Mucosa of descending colon (tissue), 3 donors: Measurements from ENCODE around the gene SAFB. TPM values are rescaled to one million over a fixed set of nuclear protein-coding genes. Genes with fewer than 3 reads are reported as not detected.

Experiments used
- ATAC-seq: fragments of 200-7000 bp; cut with Tn5 transposase; one replicate; pipeline ENCODE4 v1.9.1; 2020; ENCODE audit warnings: mild to moderate bottlenecking, moderate library complexity
- DNase-seq, 3 donors: peaks; one replicate each; pipeline ENCODE4 v3.0.0-alpha.2; 2020
- H3K36me3 ChIP-seq: fragments of 200-600 bp; one replicate; pipeline ENCODE4 v1.8.0; 2021; ENCODE audit warnings: low read depth, mild to moderate bottlenecking
- H3K4me1 ChIP-seq: fragments of 200-600 bp; one replicate; pipeline ENCODE4 v1.8.0; 2021; ENCODE audit warnings: low read depth, mild to moderate bottlenecking
- H3K4me3 ChIP-seq: fragments of 200-600 bp; one replicate; pipeline ENCODE4 v1.8.0; 2021; ENCODE audit warnings: mild to moderate bottlenecking
- H3K9me3 ChIP-seq: fragments of 200-600 bp; one replicate; pipeline ENCODE4 v1.8.0; 2021; ENCODE audit warnings: mild to moderate bottlenecking
- intact Hi-C, 2 donors: fragments of 100-400 bp; cut with DNase I in 1 of 2; cut with micrococcal nuclease in 1 of 2; formaldehyde crosslinking; loops; one replicate each; pipeline versions ENCODE4 v1.11.0 to v1.11.1; 2022; cut with DNase I, micrococcal nuclease
- total RNA-seq, 3 donors: library from RNA; stranded (reverse); fragmentation: NEBNext Ultra II Directional in 2 of 3; extraction: Animal tissue kit (Norgen Biotek cat#: 25700) in 2 of 3; gene quantifications; one replicate each; pipeline versions ENCODE4 v1.2.1 to v1.2.4, GENCODE V29; 2021 to 2023
- TF ChIP-seq, protein P1 (sequence below): fragments of 200-600 bp; IDR thresholded peaks from one replicate; pipeline ENCODE4 v1.8.0; 2022; ENCODE audit warnings: antibody characterized with exemption, mild to moderate bottlenecking
- donor health status: DM: no; HTN: no; CAD: no; lungs with moderate emphysema.
- donor health status: DM: no; HTN: no; CAD: no.
- donor health status: DM: no; HTN: yes; CAD: no.

SAFB gene
- total RNA-seq, 3 donors from 2014 or later, result 78.8 to 115 (median 83.3) TPM

DNA sequence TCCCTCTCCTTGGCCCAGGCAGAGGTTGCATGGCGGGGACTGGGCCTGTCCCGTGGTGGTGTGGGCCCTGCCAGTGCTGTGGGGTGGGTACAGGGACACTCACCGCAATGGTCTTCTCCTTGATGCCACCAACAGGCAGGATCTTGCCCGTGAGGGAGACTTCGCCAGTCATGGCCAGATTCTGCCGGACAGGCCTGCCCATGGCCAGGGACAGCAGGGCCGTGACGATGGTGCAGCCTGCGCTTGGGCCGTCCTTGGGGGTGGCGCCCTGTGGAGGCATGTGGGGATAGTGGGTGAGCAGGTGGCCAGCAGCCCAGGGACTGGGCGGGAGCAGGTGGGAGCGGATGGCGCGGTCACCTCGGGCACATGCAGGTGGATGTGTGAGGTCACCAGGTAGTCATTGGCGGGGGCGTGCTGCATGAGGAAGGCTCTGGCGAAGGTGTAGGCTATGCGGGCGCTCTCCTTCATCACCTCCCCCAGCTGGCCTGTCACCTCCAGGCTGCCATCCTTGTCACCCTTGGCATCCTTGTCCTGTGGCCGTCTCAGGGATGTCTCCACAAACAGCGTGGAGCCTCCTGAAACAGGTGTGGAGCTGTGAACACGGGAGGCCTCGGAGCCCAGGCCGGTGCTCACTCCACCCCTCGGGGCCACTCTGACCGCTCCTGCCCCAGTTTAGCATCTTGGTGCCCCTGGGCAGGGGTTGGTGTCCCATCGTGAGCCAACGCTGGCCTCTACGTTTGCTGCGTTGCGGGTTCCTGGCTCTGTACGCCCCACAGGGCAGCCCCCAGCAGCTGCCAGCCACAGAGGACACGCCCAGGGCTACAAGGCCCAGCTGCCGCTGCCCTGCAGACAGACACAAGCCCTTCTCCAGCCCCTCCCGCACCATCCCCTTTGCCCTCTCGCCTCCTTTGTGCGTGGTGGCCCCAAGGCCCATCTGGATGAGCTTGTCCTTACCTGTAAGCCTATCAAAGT is 70.6 kb downstream of the SAFB start:
- intact Hi-C loops, result no loop called here
- ATAC-seq, result no peak
- Histone ChIP-seq H3K9me3 (no peaks in the 10 kb centered on the region), H3K36me3 (peaks cover 5% of the 10 kb centered on the region), H3K4me1 (peaks cover 10% of the 10 kb centered on the region), H3K4me3 (no peak overlapping the region)
- TF ChIP-seq, protein P1, sequence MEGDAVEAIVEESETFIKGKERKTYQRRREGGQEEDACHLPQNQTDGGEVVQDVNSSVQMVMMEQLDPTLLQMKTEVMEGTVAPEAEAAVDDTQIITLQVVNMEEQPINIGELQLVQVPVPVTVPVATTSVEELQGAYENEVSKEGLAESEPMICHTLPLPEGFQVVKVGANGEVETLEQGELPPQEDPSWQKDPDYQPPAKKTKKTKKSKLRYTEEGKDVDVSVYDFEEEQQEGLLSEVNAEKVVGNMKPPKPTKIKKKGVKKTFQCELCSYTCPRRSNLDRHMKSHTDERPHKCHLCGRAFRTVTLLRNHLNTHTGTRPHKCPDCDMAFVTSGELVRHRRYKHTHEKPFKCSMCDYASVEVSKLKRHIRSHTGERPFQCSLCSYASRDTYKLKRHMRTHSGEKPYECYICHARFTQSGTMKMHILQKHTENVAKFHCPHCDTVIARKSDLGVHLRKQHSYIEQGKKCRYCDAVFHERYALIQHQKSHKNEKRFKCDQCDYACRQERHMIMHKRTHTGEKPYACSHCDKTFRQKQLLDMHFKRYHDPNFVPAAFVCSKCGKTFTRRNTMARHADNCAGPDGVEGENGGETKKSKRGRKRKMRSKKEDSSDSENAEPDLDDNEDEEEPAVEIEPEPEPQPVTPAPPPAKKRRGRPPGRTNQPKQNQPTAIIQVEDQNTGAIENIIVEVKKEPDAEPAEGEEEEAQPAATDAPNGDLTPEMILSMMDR, result no peak
- no peak for DNase-seq

DNA sequence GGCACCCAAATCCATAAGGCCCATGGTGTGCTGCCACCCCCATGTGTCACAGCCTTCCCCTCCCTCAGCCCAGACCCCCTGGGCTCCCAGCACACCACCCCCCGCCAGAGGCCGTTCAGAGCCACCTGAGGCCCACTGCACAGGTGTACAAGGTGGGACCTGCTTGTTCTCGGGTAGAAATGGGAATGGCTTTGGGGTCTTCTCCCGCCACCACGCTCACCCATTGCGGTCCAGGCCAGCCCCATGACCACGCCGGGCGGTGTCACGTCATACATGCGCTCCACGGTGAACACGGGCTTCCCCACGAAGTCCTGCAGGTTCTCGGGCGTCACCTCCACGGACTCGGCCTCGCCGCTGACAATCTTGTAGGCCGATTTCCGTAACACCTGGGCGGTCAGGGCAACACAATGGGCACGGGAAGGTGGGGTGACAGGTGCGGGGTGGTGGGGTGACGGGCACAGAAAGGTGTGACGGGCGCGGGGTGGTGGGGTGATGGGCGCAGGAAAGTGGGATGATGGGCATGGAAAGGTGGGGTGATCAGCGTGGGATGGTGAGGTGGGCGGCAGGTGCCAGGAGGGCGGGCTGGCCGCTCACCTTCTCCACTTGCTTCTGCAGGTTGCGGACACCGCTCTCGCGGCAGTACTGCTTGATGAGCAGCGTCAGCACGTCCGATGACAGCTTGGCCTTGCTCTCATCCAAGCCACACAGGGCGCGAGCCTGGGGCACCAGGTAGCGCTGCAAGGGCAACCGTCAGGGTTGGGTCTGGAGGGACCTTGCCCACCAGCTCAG is 71.5 kb downstream of the SAFB start:
- Histone ChIP-seq H3K9me3 (no peaks in the 10 kb centered on the region), H3K4me3 (no peak overlapping the region), H3K36me3 (peaks cover 5% of the 10 kb centered on the region), H3K4me1 (peaks cover 10% of the 10 kb centered on the region)
- DNase-seq (no peak), ATAC-seq (no peak)
- TF ChIP-seq, protein P1, result no peak
- intact Hi-C loops, result no loop called here

DNA sequence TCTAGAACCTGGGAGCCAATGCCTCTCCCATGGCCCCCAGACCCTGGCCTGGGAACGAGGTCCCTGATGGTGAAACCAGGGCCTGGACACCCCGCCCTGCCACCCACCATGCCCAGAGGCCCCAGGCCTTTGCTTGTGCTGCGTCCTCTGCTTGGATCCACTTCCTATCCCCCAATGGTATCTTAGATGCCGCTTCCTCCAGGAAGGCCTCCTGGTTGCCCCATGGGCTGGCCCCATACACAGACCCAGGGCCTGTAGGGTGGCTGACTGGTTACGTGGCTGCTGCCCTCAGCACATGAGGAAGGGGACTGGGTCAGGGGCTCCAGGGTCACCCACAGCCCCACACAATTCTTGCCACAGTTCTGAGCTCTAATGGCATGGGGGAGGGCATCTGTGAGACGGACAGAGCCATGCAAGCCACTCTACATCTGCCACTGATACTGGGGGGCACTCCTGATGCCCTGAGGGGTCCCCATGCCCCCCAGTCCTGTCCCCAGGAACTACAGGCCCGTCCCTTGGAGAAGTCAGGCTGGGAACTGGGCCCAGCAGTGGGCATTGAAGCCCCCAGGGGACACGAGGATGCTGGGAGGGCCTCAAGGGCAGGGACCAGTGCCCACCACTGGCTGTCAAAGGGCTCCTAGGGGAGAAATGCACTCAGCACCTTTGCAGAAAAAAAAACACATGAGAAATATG is 72.2 kb downstream of the SAFB start:
- TF ChIP-seq, protein P1, result no peak
- Histone ChIP-seq H3K9me3 (no peaks in the 10 kb centered on the region), H3K36me3 (peaks cover 5% of the 10 kb centered on the region), H3K4me1 (peaks cover 10% of the 10 kb centered on the region), H3K4me3 (no peak overlapping the region)
- DNase-seq (no peak), ATAC-seq (no peak)
- intact Hi-C loops, result no loop called here

DNA sequence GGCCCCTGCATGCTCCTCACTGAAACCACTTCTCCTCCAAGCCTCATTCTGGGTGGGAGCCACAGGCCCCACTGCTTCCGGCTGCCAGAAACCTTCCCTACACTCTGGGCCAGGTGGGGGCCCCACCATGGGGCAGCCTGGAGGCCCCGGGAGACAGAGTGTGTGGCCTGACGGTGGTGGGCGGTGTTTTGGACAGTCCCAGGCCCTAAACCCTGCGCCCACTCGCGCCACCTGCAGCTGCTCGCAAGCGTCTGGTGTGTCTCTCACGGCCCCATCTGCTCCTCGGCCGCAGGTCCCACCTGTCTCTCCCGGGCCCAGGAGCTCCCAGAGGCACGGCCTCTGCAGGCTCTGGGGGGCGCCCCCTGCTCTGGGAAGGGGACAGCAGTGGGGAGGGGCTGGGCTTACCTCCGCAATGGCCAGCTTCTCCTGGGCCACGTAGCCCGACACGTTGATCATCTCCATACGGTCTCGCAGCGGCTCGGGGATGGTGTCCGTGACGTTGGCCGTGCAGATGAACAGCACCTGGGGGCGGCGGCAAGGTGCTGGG is 72.8 kb downstream of the SAFB start:
- H3K9me3 ChIP-seq, result no peaks in the 10 kb centered on the region
- H3K36me3 ChIP-seq, result peaks cover 5% of the 10 kb centered on the region
- intact Hi-C loops, result no loop called here
- H3K4me1 ChIP-seq, result peaks cover 10% of the 10 kb centered on the region
- no peak overlapping the region for H3K4me3 ChIP-seq
- TF ChIP-seq, protein P1, result no peak
- no peak for ATAC-seq
- no peak for DNase-seq
